Stimulated activated CD4-positive, alpha-beta T cell treated with anti-CD3 and anti-CD28 coated beads, Interleukin-2, amount 100 ng/mL, for 24 hours (primary cell): ENCODE measurements around the gene DPP10.
"Not testable (repeated sequence)": the region's sequence is repeated elsewhere in the genome, so short reads cannot be mapped to it uniquely, and the experiment has no call there.

Experiments used
- DNase-seq, 2 donors: peaks; one replicate each; pipeline ENCODE4 v3.0.0-alpha.2; 2020

The DPP10 gene

DNA sequence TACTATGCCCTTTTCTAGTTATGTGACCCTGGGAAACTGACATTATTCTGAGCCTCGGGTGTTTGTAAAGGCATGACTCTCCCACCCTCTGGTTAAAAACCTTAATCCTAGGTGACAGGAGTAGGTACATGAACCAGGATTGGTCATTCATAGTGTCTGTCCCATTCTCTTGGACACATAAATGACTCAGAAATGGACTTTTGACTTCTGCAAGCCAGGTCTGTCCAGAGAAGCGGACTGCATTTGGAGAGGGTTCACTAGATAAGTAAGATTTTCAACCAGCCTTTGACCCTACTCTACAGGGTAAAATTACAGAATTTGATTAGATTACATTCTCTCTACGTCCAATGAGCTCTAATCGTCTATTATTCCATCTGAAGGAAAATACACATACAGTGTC, 285.9 kb downstream of the DPP10 start:
- DNase-seq: no peak

DNA sequence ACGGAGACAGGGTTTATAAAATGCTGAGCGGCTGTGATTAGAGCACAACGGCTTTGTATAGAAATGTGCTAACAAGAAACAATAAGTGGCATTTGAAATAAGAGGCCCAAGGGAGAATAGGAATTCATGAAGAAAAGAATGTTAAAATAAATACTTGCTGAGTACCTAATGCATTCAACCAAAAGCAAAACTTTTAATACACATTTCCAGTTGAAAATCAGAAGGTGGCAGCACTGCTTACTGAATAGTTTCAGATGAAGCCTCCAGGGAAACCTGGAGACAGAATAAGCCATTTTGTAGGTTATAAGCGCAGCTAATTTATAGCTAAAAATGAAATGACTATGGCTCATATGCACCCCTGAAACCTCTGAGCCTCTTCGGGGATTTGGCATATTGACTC, 286.6 kb downstream of the DPP10 start:
- DNase-seq: no peak

DNA sequence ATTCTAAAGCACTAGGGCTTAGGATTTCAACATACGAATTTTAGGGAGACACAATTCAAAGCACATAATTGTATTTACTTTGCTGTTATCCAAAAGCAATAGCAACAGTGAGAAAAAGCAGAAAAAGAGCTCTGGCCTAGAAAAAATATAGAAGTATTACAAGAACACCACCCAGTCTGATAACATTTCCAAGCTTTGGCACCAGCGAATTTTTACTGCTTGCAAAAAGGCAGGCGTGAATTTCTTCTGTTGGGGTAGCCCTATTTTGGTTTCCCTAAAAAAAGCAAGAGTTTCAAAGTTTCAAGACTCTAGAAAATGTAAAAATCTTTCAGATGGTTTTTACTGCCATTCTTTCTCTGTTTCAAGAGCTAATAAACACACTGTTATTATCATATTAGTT, 292.7 kb downstream of the DPP10 start:
- DNase-seq: no peak

DNA sequence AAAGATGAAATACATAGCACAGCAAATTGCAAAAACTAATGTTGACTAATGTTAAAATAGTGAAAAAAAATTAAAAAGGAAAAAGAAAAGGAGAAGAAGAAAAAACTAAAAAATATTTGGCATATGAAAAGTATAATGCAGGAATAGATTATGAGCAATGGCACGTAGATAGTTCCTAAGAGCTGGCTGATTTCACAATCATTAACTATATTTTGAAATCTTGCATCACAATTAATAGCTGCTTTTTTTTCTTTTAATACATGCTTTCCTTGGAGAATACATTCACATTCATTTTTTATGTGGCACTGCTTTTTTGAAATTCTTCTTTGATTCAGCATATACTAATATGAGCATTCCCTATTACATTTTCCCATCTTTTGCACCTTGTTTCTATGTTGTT, 299.8 kb downstream of the DPP10 start:
- no peak for DNase-seq

DNA sequence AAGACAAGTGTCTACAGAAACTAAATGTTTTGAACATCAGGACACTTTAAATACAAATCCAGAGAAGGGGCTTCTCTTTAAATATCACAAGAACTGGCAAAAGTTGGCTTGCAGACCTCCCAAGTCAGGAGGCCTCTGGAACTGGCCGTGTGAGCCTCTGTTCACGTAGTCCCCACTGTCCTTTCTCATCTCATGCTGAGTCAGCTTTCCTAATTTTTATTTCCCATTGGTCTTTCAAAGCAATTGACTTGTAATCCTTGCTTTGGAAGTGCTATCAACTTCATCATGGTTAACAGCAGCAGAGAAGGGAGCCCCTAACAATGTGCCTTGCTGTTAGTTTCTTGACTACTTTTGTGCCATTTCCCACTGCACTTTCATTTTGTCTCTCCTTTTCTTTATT, 303.3 kb downstream of the DPP10 start:
- DNase-seq: no peak

DNA sequence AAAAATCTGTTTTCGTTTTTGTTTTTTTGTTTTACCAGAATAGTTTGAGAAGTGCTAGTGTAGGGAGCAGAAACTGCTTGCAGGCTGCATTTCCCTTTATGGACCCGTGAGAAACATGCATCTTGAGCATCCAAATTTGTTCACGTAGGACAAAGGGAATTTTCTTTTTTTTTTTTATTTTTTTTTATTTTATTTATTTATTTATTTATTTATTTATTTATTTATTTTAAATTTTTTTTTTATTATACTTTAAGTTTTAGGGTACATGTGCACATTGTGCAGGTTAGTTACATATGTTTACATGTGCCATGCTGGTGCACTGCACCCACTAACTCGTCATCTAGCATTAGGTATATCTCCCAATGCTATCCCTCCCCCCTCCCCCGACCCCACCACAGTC, 305.7 kb downstream of the DPP10 start:
- not testable (repeated sequence) for DNase-seq

DNA sequence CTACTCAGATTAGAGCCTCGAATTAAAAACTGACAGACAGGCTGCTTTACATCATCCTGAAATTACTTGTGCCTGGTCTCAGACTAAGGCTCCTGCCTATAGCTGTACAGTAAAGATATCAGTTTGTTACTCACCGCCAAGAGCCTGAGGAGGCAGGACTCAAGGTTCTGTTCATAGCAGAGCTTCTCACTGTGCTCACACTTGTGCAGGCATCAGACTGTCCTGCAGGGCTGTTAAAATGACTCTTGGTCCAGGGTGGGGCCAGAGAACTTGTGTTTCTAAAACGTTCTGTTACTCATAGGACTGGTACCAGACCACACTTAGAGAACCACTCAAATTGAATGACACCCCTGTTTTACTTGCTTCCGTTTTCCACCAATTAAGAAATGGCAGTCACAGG, 310.0 kb downstream of the DPP10 start:
- no peak for DNase-seq

DNA sequence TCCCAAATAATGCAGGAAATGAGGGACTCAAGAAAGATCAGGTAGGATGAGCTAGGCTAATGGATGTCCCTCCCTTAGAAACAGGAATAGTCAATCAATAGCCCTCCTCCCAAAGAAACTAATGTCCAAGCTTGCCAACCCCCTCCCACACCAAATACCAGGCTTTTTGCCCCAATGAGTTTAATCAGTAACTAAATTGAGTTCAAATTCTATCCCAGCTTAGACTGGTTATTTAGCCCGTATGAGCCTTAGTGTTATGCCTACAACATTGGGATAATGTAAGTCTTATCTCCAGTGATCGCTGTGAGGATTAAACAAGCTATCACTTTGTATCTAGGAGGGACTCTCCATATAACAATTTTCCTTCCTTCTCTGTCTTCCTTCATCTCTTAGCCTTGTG, 310.7 kb downstream of the DPP10 start:
- DNase-seq: no peak

DNA sequence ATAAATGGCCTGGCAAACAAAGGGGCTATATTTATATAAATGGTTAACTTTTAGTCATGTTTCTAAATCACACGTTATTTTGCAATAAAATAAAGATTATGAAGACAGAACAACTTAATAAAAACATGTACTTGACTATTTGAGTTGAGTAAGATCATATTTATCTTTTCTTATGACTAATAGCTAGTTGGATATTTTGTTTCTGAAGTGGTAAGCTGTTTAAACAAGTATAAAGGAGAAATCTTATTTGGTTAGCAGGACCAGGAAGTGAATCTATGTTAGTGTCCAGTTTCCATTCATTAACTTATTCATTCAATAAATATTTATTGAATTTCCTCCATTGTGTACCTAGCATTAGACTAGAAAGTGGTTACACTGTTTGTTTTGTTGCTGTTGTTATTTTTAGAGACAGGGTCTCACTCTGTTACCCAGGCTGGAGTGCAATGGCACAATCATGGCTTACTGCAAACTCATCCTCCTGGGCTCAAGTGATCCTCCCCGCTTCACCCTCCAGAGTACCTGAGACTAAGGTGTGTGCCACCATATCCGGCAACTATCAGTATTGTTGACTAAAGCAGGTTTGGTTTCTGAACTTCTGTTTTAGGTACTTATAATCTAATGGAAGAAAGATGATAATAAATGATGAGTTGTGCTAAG, 312.6 kb downstream of the DPP10 start:
- DNase-seq: no peak

DNA sequence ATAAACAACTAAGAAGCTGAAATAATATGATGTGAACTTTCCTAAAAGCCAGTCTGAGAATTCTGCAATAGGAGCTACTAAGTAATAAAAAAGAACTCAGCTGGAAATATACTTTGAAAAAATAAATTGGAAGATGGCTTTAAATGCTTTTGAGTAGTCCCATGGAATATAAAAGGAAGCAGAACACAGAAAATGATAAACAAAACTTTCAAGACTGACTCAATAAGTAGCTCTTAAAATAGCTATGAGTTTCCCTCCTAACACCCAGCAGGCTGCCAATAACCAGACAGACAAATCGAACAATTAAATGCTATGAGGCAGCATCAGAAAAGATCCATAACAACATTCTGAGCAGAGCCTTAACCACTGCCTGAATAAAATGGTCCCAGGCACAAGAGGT, 319.9 kb downstream of the DPP10 start:
- DNase-seq: no peak

DNA sequence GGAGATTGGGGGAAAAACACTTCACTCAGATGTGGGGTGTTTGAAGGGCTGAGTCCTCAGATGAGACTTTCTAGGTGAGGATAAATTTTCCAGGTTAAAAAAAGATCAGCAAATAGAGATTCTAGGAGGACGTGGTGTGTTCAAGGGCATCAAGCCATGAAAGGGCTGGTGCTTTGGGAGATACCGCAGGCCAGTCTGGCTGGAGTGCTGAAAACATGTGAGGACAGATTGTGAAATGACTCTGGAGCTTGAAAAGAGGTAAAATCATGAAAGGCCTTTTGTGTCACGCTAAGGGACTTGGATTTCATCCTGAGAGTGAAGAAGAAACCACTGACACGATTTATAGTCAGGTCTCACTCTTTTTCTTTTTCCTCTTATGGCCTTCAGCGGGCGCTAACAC, 320.5 kb downstream of the DPP10 start:
- no peak for DNase-seq

DNA sequence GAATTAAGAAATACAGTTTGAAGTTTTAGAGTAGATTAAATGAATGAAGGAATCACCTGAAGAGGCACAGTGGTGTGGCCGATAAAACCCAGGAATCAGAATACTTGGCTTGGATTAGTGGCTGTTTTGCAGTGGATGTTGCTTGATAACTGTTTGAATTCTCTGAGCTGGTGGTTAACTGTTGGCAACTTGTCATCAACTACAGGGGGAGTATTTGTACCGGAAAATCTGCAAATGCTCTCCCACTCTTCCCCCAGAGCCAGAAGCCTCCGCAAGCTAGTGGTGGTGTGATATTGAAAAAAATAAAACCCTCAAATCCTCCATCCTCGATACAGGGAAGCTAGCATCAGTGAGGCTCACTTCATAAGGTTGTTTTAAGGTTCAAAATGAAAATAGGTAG, 326.7 kb downstream of the DPP10 start:
- DNase-seq: no peak

DNA sequence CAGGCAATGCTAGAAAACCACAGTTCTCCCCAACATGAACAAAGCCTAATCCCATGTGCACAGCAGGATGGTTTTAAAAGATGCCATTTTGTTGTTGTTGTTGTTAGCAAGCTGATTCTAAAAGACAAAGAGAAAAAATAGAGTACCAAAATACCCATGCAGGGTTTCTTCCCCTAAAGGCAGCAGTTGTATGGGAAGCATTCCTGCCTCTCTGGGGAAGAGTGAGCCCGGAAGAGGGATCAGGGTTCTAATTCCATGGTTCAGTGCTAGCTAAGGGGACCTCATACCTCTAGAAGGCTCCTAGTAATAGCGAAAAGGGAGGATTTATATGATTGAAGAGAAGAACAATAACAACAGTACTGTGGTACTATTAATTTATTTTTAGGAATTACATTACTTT, 327.6 kb downstream of the DPP10 start:
- DNase-seq: no peak

DNA sequence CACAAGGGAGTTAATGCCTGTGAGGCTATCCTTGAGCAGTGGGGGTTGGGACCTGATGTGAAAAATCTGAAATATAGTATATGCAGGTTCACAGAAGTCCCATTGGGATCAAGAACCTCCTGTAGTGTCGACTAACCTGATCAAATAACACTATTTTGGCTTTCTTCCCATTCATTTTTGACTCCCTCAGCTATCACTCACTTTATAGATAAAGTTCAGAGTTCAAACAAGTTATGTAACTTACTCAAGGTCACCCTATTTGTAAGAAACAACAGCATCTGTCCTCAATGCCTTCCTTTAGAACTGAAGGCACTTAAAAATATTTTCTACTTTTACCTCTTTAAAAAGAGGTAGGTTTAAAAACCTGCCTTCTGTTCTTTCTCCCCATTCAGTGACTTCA, 341.6 kb downstream of the DPP10 start:
- DNase-seq: no peak

DNA sequence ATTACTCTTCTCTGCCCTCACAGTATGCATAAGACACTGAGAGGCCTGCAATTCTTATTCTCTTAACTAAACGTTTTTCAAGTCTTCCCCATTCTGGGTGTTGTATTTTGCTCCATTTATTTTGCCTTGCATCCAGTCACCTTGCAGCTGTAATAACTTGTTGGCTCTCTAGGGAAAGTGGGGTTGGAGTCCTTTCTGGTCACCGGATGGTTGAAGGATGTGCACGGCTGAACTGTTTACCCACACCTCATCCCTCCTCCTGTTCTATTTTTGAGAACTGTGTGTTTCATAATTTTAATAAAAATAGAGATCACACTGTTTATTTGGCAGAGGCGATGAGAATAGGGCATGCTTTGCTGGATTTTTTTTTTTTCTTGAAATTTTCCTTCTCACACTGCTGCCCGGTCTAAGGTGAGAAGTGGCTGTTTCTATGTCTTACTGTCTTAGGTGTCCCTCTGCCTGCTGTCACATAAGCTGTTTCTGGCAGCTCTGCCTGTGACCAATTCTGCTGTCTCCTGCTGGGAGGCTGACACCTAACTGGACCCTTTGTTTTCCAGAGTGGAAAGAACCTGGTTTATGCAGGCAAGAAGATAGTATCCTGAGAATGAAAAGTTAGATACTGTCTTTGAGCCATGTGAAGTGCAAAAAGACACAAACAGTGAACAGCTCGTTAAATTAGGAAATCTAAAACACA, 342.6 kb downstream of the DPP10 start:
- DNase-seq: no peak

DNA sequence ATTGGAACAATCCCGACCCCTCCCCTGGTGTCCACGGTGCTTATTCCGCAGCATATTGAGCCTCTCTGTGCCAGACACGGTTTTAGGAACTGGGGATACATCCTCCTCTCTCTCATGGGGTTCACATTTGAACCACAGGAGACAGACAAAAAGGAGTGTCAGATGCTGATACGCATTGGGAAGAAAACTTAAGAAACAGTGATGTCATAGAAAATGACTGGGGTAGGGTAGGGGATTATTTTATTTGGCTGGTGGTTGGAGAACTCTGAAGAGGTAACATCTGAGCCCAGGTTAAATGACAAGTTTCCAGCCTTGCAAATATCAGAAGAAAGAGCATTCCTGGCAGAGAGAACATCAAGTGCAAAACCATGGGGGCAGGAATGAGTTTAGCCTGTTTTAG, 344.5 kb downstream of the DPP10 start:
- DNase-seq: no peak

DNA sequence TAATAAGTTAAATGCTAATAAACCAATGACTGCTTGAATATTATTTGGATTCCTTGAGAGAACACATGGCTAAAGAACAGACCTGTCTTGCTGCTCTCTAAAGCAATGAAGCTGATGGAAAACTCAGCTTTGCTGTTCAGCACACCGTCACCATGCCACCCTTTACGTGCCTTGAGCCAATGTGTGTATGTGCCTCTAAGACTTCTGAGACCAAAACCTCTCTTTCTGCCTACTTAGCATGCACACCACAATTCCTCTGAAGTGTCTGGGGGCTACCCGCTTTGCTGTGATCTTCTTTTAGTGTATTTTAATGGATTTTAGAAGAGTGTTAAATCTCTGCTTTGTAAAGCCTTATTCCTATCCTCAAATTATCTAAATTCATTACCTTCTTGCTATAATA, 345.0 kb downstream of the DPP10 start:
- DNase-seq: no peak

DNA sequence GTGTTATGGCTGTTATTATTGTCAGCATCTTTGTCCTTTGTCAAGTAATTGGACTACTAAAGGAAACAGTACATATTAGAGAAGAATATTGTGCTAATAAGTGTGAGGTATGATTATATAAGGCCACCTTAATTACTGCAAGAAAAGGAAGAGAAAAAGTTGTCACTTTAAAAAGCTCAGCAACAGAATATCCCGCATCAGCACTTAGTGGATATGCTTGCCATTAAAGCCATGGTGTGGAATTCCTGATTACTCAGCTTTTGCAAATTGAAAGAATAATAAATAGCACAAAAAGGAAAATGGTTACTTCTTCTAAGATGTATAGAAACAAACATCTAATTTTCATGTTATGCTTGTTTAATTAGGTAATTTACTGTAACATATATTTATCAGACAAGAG, 347.5 kb downstream of the DPP10 start:
- DNase-seq: no peak

DNA sequence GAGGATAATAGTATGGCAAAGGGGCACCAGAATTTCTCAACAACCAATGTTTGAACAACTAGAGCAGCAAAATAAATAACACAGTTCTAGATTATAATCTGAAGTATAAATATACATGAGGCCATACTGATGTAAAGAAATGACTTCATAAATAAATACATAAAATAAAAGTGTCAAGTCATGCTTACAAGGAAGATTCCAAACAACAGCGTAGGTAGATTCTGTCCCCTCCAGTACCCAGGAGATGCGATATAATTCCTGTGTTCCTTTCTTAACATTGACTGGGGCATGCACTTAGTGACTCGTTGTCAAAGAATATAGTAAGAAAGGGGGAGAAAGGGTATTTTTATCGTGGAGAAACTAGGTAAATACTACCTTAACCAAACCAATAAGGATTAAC, 355.1 kb downstream of the DPP10 start:
- DNase-seq: no peak

DNA sequence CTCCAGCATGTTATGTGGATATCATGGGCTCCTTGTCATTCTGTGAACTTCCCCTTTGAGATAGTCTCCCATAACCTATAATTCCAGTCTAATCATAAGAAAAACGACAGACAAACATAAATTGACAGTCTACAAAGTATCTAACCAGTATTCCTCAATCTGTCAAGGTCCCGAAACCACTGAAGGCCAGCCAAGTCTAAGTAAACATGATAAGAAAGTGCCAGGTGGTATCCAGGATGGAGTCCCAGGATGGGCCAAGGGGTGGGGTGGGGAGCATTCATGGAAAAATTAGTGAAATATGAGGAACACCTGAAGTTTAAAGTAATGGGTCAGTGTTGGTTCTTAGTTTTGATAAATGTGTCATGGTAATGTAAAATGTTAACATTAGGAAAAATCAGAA, 355.5 kb downstream of the DPP10 start:
- DNase-seq: no peak

DNA sequence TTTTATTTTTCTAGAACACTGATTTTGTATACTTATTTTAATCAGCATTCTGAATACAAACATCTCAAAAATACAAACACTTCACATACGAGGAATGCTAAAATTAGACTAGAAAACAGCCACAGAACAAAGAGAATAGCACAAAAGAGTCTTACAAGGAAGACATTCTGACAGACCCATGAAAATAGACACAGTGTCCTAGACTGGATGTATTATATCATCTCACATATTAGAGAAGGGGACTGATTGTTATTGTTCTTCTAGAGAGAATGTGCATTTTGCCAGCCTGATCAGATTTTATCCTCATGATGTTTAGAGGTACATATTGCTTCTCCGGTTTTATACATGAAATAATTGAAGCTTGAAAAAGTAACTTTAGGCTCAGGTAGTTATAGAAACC, 357.9 kb downstream of the DPP10 start:
- no peak for DNase-seq

DNA sequence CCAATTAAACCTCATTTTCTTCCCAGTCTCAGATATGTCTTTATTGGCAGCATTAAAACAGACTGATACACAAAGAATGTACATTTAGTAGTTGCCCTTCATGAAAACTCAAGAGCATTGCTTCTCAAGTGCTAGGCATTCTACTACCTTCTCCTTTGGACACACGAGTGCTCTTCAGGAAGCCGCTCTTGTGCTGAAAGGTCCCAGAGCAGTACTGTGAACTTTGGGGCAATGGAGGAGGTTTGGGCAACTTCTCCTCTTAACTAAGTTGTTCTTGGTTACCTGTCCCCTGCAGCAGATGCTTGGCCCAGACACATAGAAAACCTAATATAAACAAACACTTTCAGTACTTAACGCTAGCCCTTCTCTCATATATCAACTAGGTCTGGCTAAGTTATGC, 362.8 kb downstream of the DPP10 start:
- no peak for DNase-seq

DNA sequence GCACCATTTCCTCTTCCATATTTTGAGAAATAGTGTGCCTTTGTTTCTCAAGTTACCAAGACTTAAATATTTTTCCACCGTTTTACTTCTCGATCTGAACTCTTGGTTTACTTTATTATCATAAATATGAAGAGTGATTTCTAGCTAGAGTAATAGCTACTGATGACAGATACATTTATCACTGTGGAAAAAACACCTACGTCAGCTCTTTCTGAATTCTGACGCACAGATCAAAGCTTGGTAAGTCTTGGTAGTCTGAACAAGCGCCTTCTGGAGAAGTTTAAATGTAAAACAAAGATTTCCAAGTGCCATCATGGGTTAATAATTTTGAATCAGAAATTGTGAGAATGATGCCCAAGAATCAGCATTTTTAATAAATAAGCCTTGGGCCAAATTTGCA, 367.7 kb downstream of the DPP10 start:
- no peak for DNase-seq

DNA sequence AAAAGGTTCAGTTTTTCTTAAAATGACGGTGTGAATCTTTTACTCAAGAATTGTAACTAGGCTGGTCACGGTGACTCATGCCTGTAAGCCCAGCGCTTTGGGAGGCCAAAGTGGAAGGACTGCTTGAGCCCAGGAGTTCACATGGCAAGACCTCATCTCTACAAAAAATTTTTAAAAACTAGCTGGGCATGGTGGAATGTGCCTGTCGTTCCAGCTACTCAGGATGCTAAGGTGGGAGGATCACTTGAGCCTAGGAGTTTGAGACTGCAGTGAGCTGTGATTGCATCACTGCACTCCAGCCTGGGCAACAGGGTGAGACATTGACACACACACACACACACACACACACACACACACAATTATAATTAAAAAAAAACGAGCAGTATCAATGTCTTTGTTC, 369.8 kb downstream of the DPP10 start:
- no peak for DNase-seq

DNA sequence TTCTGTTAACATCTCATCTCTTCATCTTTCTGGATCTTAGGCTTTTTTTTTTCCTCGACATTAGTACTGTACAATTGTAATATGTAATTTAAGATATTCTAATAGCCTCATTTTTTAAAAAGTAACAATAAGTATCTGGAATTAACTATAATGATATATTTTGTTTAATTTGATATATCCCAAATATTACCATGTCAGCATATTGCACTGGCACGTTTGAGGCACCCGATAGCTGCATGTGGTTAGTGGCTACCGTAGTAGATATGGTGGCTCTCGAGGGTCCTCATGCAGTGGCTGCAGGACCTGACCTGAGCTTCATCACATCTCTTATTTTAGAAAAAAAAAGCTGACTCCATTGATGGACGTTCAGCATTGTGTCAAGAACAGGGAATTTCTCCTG, 371.9 kb downstream of the DPP10 start:
- DNase-seq: no peak
